Stimulated activated CD8-positive, alpha-beta memory T cell treated with anti-CD3 and anti-CD28 coated beads, Interleukin-15, amount 100 ng/mL, for 1 hour (primary cell): ENCODE results near the gene FAM229A.
"Not testable (repeated sequence)": the region's sequence is repeated elsewhere in the genome, so short reads cannot be mapped to it uniquely, and the experiment has no call there.

ENCODE experiments used
- DNase-seq: peaks from one replicate; pipeline ENCODE4 v3.0.0-alpha.2; 2020; ENCODE audit warnings: low read depth

The FAM229A gene

GRCh38 chr1:32377541-32378220 lies 15.4 kb upstream of the FAM229A start:
- no peak for DNase-seq

DNA sequence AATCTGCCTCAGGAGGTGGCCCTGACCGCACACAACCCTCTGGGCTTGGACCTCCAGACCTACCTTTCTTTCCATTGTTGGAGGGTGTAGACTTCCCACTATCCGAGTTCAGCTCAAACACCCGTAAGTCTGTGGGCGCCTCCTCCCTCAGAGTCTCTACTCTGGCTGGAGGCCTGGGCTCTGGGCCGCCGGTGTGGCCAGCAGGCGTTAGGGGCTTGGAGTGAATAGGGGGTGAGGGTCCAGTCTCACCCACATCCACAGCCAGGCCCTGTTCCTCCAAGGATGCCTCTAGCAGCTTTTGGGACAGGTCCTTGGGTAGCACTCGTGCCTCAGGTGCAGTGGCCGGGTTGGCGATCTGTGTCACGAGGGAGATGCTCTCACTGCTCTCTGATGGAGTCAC lies 13.9 kb upstream of the FAM229A start:
- no peak for DNase-seq

- DNase-seq = no peak
Observed at GRCh38 chr1:32373996-32374592, 11.8 kb upstream of the FAM229A start.

DNA sequence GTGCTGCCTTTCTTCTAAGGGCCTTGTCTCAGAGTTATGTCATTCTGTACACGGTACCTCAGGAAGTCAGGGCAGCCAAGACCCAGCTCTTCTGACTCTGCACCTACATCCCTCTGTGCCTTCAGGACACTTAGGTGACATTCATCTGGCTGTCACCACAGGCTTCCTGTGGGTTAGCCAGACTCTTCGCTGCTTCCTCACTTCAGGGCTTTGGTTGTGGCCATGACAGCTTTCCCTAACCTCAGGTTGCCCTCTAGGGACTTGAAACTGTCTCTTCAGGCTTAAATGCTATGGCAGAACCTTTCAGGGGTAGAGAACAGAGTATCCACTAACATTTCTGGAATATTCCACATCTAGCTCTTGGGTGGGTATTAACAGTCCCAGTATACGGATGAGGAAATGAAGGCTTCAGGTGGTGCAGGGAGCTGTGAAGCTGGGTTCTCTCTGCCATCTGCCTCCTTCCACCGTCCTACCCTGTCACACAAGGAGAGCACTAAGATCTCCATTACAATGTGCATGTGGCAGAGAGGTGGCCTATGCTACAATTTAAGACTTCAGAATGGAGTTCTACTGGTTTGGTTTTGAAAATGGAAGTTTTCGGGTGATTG lies 10.0 kb upstream of the FAM229A start:
- no peak for DNase-seq

- no peak for DNase-seq
Observed at GRCh38 chr1:32367912-32368635, 5.8 kb upstream of the FAM229A start.

GRCh38 chr1:32365445-32365844 lies 3.2 kb upstream of the FAM229A start:
- no peak for DNase-seq

- DNase-seq = no peak
Observed at GRCh38 chr1:32364836-32365235, 2.6 kb upstream of the FAM229A start.

DNA sequence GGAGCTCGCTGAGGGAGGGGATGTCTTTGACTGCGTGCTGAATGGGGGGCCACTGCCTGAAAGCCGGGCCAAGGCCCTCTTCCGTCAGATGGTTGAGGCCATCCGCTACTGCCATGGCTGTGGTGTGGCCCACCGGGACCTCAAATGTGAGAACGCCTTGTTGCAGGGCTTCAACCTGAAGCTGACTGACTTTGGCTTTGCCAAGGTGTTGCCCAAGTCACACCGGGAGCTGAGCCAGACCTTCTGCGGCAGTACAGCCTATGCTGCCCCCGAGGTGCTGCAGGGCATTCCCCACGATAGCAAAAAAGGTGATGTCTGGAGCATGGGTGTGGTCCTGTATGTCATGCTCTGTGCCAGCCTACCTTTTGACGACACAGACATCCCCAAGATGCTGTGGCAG lies 1.4 kb upstream of the FAM229A start:
- no peak for DNase-seq

DNA sequence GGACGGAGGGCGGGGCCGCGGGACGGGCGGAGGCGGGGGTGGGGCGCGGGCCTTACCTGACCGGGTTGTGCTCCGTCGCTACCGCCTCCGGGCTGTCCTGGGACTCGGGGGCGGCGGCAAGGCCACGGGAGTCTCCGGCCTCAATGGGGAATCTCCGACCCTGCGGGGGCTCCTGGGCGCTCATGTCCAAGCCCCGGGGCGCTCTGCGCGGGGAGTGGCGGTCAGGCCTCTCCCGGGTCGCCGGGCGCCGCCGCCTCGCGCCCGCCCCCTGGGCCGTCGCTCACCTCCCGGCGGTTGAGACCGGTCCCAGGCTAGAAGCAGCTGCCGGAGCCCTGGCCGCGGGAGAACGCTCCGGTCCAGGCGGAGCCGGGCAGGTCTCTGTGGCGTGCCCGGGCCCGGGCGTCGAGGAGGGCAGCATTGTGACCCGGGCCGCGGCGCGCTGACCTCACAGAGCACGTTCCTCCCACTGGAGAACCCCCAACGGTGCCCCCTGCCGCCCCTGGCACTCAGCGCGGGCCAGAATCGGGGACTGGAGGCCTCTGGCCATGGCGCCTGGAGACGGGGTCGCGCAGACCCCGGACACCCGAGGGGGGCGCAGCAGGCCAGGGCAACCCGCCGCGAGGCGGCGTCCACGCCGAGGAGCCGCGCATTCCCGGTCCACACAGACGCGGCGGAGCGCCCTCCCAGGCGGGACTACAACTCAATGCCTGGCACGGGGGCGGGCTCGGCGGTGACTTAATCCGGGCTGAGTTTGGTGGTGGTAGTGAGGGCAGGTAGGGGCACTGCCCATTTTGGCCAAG lies 411 bp downstream of the FAM229A start:
- DNase-seq = no peak

DNA sequence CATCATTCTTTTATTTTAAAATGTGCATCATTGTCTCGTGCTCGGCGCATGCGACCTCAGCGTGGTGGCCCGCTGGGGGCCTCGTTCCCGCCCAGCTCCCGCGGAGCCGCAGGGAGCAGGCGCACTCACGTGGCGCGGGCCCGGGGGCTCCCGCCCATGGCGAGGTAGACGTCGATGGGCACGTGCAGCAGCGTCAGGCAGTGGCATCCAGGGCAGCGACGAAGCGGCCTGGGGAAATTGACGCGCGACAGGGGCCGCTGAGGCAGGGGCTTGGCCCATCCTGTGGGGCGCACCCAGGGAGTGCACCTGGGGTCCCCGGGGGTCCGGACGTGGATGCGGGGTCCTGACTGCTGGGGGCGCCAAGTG lies 994 bp downstream of the FAM229A start:
- DNase-seq = no peak

DNA sequence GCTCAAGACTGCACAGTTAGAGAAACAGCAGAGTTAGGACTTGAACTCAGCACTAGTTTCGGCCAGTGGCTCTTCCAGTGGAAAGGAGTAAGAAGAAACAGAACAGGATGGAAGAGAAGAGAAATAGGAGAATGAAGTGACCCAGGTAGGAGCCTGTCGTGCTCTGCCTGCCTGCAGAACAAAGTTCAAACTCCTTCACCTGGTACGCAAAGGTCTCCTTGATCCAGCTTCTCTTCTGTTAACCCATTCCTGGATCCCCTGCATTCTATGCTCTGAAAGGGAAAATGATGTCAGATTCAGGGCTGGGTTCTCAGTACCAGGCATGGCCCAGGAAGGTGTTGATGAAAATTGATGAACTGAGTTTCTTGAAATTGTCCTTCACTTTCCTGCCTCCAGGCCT lies 3.9 kb downstream of the FAM229A start:
- DNase-seq = no peak

- no peak for DNase-seq
Observed at GRCh38 chr1:32357614-32358013, 4.7 kb downstream of the FAM229A start.

- DNase-seq = no peak
Observed at GRCh38 chr1:32356478-32356877, 5.8 kb downstream of the FAM229A start.

GRCh38 chr1:32355778-32356177 lies 6.5 kb downstream of the FAM229A start:
- DNase-seq = not testable (repeated sequence)

DNA sequence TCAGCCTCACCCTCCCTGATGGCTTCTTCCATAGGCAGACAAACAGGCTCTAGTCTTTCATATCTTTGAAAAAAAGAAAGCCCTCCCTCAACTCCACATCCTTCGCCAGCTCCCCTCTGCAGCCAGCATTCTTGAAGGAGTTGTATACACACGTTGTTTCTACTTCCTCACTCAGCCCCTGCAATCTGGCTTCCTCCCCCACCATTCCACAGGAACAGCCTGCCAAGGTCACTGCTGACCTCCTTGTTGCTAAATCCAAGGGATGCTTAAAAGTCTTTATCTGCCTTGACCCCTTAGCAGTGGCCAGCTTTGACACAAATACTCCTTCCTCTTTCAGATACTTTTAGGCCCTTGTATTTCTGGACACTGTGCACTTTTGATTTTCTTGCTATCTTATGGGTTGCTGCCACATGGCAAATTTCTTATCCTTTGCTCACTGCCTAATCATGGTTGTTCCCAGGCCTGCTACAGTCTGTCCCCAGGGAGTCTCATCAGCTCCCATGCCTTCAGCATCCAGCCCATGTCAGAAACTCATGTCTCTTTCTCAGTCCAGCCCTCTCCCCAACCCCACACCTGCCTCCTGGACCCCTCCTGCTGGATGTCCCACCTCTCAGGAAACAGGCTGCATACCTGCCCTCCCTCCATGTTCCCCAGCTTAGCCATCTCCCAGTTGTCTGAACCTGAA lies 8.3 kb downstream of the FAM229A start:
- no peak for DNase-seq

DNA sequence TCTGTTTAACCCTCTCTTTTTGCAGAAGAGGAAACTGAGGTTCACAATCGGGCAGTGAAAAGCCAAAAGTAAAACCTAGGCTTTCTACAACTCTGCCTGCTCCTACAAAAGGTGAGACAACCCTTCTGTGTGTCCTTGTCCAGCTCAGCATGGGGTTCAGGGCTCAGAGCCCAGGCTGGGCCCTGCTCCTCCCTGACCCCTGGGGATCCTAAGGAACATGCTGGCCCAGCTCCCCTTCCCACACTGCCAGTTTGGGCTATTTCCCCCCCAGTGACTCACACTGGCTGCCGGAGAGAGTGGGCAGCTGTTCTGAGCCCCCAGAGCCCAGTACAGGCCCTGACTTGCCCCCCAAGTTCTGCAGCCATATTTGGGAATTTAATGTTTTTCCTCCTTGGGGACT lies 8.9 kb downstream of the FAM229A start:
- DNase-seq = no peak

DNA sequence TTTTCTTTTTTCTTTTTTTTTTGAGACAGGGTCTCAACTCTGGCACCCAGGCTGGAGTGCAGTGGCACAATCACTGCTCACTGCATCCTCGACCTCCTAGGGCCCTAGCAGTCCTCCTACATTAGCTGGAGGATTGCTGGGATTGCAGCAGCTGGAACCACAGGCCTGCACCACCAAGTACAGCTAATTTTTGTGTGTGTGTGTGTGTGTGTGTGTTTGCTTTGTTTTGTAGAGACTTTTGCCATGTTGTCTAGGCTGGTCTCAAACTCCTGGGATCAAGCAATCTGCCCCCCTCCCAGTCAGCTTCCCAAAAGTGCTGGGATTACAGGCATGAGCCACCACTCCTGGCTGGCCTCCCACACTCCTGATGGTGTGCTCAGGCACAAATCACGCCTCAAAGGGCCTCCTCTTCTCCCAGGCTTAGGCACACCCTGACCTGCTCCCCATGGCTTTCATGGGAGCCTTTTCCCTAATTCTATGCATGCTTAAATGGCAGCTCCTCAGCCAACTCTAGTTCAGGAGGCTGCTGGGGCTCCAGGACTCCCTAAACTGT lies 9.4 kb downstream of the FAM229A start:
- DNase-seq = no peak

DNA sequence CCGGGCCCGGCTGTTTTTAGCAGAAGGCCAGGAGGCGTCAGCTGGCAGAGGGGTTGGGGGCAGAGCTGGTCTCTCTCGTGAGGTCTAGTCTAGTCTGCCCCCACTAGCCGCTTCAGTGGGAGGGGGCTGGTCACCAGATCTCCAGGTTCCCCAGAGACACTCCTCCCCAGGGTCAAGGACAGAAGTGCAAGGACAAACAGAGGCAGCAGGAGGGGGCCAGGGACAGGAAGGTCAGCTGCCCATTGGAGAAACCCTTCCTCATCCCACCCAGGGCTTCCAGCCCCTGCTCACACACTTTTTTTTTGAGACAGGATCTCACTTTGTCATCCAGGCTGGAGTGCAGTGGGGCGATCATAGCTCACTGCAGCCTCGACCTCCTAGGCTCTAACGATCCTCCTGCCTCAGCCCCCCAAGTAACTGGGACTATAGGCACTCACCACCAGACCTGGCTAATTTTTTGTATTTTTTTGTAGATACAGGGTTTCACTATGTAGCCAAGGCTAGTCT lies 10.0 kb downstream of the FAM229A start:
- no peak for DNase-seq

GRCh38 chr1:32351399-32352238 lies 10.7 kb downstream of the FAM229A start:
- peak; percentile 83 for DNase-seq

DNA sequence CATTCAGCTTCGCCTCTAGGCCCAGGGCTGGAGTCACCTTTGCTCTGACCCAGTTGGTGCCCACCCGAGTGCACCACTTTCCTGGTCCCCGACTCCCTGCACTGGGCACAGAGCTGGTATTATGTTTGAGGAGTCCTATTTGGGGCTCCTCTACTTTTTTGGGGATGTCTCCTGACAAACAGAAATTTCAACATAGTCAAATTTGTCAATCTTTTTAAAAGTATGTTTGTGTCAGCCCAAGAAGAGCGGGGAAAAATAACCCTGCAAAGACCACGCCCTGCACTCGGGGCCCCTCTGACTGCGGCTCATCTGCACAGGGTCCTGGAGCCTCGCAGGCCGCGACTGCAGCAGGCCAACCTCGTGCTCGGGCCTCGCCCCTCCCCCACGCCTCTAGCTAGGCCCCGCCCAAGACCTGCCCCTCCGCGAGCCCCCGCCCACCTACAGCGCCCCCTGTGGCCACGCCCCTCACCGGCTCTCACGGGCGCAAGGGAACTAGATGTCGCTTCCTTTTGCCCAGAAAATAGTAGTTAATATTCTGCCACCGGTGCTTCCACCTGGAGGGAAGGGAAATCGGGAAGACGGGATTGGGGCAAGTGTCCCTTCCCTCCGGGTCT lies 11.4 kb downstream of the FAM229A start:
- peak; percentile 60 for DNase-seq
